Parathyroid adenoma (tissue), 2 donors: ENCODE measurements around the gene PNKP.

Experiments used
- H2AFZ ChIP-seq: fragments of 300-600 bp; sonication (generic); one replicate; pipeline ENCODE4 v1.7.0; 2017; ENCODE audit warnings: antibody characterized with exemption, mild to moderate bottlenecking
- H3K27ac ChIP-seq: fragments of 300-600 bp; sonication (generic); one replicate; pipeline ENCODE4 v1.7.0; 2017
- H3K27me3 ChIP-seq: fragments of 300-600 bp; sonication (generic); one replicate; pipeline ENCODE4 v1.7.0; 2017; ENCODE audit warnings: low read length; ENCODE audit not compliant: control insufficient read depth, insufficient read depth
- H3K36me3 ChIP-seq: fragments of 300-600 bp; sonication (generic); one replicate; pipeline ENCODE4 v1.7.0; 2017; ENCODE audit warnings: low read length; ENCODE audit not compliant: control insufficient read depth, insufficient read depth
- H3K4me1 ChIP-seq: fragments of 300-600 bp; sonication (generic); one replicate; pipeline ENCODE4 v1.7.0; 2017; ENCODE audit warnings: control low read depth
- H3K4me2 ChIP-seq: fragments of 300-600 bp; sonication (generic); one replicate; pipeline ENCODE4 v1.7.0; 2017; ENCODE audit warnings: low read length
- H3K4me3 ChIP-seq: fragments of 300-600 bp; sonication (generic); one replicate; pipeline ENCODE4 v1.7.0; 2017; ENCODE audit warnings: low read depth, low read length
- H3K79me2 ChIP-seq: fragments of 300-600 bp; sonication (generic); one replicate; pipeline ENCODE4 v1.7.0; 2017; ENCODE audit warnings: control low read depth
- H3K9ac ChIP-seq: fragments of 300-600 bp; sonication (generic); one replicate; pipeline ENCODE4 v1.7.0; 2017; ENCODE audit warnings: mild to moderate bottlenecking
- H3K9me3 ChIP-seq: fragments of 300-600 bp; sonication (generic); one replicate; pipeline ENCODE4 v1.7.0; 2017; ENCODE audit warnings: low read length; ENCODE audit not compliant: control insufficient read depth
- CTCF ChIP-seq: fragments of 300-600 bp; sonication (generic); IDR thresholded peaks from one replicate; pipeline ENCODE4 v1.7.0; 2017; ENCODE audit warnings: antibody characterized with exemption, mild to moderate bottlenecking
- donor health status: primary hyperparathyroidism.

Gene PNKP

DNA sequence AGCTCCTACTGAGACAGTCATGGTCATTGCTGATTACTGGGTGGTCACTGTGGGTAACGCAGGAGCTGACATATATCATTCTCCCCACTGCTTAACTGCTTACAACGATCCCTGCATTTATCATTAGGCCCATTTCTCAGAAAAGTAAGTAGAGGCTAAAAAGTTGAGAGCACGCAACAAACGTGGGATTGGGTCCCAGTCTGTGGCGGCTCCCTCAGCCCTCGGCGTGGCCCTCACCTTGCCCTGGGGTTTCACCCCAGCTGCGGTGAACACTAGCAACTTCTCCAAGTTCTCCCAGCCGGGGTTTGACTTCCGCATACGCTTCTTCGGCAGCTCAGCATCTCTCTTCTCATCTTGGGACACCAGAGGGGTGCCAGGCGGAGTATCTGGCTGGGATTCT is 2.5 kb downstream of the PNKP start:
- H3K27ac ChIP-seq = no peak overlapping the region

GRCh38 chr19:49863935-49864320 is 3.4 kb downstream of the PNKP start:
- peaks cover 24% of the 10 kb centered on the region for H3K79me2 ChIP-seq
- H3K4me2 ChIP-seq = no peak overlapping the region
- no peak for TF ChIP-seq CTCF
- peaks cover 16% of the 10 kb centered on the region for H3K4me1 ChIP-seq
- no peak overlapping the region for H3K9ac ChIP-seq
- no peak overlapping the region for H2AFZ ChIP-seq
- no peaks in the 10 kb centered on the region for H3K9me3 ChIP-seq
- H3K27ac ChIP-seq = no peak overlapping the region
- H3K36me3 ChIP-seq = no peaks in the 10 kb centered on the region
- no peak overlapping the region for H3K4me3 ChIP-seq
- H3K27me3 ChIP-seq = no peaks in the 10 kb centered on the region

More for the DNA sequence above, 2.5 kb downstream of the PNKP start:
- H3K36me3 ChIP-seq = no peaks in the 10 kb centered on the region
- no peak overlapping the region for H3K4me3 ChIP-seq
- no peaks in the 10 kb centered on the region for H3K27me3 ChIP-seq
- H3K9me3 ChIP-seq = no peaks in the 10 kb centered on the region
- no peak overlapping the region for H3K9ac ChIP-seq
- peaks cover 24% of the 10 kb centered on the region for H3K79me2 ChIP-seq
- no peak overlapping the region for H2AFZ ChIP-seq
- H3K4me1 ChIP-seq = peaks cover 18% of the 10 kb centered on the region
- peak overlapping the region; percentile 18 for H3K4me2 ChIP-seq
- TF ChIP-seq CTCF = no peak

- no peaks in the 10 kb centered on the region for H3K27me3 ChIP-seq
- H3K79me2 ChIP-seq = peaks cover 24% of the 10 kb centered on the region
- no peak overlapping the region for H3K4me2 ChIP-seq
- H3K9me3 ChIP-seq = no peaks in the 10 kb centered on the region
- H3K27ac ChIP-seq = no peak overlapping the region
- TF ChIP-seq CTCF = no peak
- no peak overlapping the region for H2AFZ ChIP-seq
- H3K9ac ChIP-seq = no peak overlapping the region
- peaks cover 11% of the 10 kb centered on the region for H3K4me1 ChIP-seq
- no peaks in the 10 kb centered on the region for H3K36me3 ChIP-seq
- no peak overlapping the region for H3K4me3 ChIP-seq
Measured at GRCh38 chr19:49863254-49863934, 4.0 kb downstream of the PNKP start.

- Histone ChIP-seq H3K9me3 (no peaks in the 10 kb centered on the region), H3K4me2 (no peak overlapping the region), H3K9ac (no peak overlapping the region), H3K27ac (no peak overlapping the region), H2AFZ (no peak overlapping the region), H3K4me1 (peaks cover 10% of the 10 kb centered on the region), H3K4me3 (no peak overlapping the region), H3K36me3 (no peaks in the 10 kb centered on the region), H3K27me3 (no peaks in the 10 kb centered on the region), H3K79me2 (peaks cover 24% of the 10 kb centered on the region)
- TF ChIP-seq CTCF = no peak
Measured at GRCh38 chr19:49862391-49863253, 4.8 kb downstream of the PNKP start.
